Hepatocyte (in vitro differentiated cells): ENCODE data around the gene ACTR3C.

ENCODE experiments used
- EZH2 ChIP-seq: fragments of 200-600 bp; sonication (generic); IDR thresholded peaks from 2 replicates; pipeline ENCODE4 v1.6.1; 2016; ENCODE audit warnings: antibody characterized with exemption, mild to moderate bottlenecking, borderline replicate concordance
- EZH2phosphoT487 ChIP-seq: fragments of 200-600 bp; sonication (generic); IDR thresholded peaks from one replicate; pipeline ENCODE4 v1.6.1; 2018; ENCODE audit warnings: antibody characterized with exemption, mild to moderate bottlenecking, low read depth, moderate library complexity; ENCODE audit not compliant: unreplicated experiment, severe bottlenecking
- TF ChIP-seq, protein P1 (sequence below): fragments of 200-600 bp; sonication (generic); IDR thresholded peaks from 2 replicates; pipeline ENCODE4 v1.5.1; 2016; ENCODE audit warnings: antibody characterized with exemption, mild to moderate bottlenecking; ENCODE audit not compliant: poor library complexity

DNA sequence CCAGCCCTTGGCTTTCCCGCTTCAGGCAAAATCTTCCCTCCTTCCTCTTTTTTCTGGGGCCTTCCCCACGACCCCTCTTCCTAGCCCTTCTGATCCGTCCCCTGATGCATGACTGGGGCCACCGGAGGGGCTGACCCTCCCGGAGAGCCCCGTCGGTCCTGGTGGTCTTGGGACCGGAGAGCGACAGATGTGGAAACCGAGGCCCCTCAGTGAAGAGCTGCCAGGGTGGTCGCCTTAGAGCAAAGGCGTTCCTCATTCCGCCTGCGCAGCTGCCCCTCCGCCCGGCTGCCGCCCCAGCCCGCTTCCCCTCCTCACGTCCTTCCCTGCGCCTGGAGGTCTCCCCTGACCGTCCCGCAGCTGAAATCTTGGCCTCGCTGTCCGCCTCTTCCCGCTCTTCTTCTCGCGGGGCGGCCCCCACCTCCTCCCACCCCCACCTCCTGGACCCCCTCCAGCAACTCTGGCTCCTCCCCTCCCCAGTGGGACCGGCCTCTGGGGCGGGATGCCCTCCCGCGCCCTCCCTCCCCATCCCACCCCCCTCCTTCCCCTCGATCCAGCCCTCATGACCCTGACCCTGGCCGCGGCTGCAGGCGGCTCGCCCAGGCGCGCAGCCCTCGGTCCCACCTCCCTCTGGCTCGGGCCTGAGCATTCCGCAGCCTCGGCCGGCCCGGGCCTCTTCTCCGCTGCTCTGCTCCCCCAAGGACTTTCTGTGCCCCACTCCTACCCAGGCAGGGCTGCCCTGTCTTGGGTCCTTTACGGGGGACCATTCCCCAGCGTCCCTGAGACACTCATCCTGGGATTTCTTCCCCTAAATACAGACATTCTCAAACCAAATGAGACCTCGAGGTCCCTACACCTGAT lies 18.1 kb upstream of the ACTR3C start, which contains the start of gene RARRES2:
- TF ChIP-seq, protein P1, sequence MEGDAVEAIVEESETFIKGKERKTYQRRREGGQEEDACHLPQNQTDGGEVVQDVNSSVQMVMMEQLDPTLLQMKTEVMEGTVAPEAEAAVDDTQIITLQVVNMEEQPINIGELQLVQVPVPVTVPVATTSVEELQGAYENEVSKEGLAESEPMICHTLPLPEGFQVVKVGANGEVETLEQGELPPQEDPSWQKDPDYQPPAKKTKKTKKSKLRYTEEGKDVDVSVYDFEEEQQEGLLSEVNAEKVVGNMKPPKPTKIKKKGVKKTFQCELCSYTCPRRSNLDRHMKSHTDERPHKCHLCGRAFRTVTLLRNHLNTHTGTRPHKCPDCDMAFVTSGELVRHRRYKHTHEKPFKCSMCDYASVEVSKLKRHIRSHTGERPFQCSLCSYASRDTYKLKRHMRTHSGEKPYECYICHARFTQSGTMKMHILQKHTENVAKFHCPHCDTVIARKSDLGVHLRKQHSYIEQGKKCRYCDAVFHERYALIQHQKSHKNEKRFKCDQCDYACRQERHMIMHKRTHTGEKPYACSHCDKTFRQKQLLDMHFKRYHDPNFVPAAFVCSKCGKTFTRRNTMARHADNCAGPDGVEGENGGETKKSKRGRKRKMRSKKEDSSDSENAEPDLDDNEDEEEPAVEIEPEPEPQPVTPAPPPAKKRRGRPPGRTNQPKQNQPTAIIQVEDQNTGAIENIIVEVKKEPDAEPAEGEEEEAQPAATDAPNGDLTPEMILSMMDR, result no peak
- no peak for TF ChIP-seq EZH2
- TF ChIP-seq EZH2phosphoT487, result no peak
